HUES48 (cell line): ENCODE data around the gene KPNA4.

ENCODE experiments used
- H3K27ac ChIP-seq: one replicate; pipeline ENCODE4 v1.7.0; 2013; ENCODE audit warnings: low read depth, low read length, inconsistent platforms
- H3K27me3 ChIP-seq: 2 replicates; pipeline ENCODE4 v1.6.1; 2013; ENCODE audit warnings: mild to moderate bottlenecking, low read length; ENCODE audit not compliant: control insufficient read depth, insufficient read depth
- H3K36me3 ChIP-seq: 2 replicates; pipeline ENCODE4 v1.6.1; 2013; ENCODE audit warnings: low read length; ENCODE audit not compliant: control insufficient read depth, insufficient read depth
- H3K4me1 ChIP-seq: 2 replicates; pipeline ENCODE4 v1.6.1; 2013; ENCODE audit warnings: mild to moderate bottlenecking, low read length; ENCODE audit not compliant: control insufficient read depth, insufficient read depth
- H3K4me3 ChIP-seq: 2 replicates; pipeline ENCODE4 v1.5.1; 2013; ENCODE audit warnings: mild to moderate bottlenecking, low read depth, low read length
- H3K9ac ChIP-seq: 2 replicates; pipeline ENCODE4 v1.6.1; 2013; ENCODE audit warnings: mild to moderate bottlenecking, low read depth, low read length, moderate library complexity
- H3K9me3 ChIP-seq: 2 replicates; pipeline ENCODE4 v1.6.1; 2013; ENCODE audit warnings: low read length; ENCODE audit not compliant: control insufficient read depth, insufficient read depth

The KPNA4 gene

DNA sequence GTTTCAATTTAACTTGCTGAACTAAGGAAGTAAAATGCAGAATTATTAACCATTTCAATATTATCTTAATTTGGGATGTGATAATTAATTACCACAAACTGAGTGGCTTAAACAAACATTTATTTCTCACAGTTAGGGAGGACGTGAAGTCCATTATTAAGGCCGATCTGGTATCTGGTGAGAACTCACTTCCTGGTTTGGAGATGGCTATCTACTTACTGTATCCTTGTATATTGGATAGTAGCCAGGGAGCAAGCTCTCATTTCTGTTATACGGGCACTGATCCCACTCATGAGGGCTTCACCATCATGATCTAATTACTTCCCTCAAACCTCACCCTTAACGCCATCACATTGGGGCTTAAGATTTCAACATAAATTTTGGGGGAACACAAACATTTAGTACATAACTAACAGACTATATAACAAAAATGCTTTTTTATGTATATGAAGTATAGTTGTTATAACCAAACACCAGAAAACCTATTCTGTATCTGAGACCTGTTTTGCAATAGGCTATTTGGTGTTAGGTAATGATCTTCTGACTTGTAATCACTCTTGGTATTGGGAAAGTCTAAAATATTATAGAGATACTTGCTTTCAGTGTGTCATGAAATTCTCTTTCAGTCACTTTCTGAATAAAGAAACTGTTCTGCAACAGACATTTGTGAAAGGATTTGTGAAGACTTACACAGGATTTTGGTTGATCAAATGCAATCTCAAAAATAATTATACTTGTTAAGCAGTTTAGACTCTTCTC, 4.7 kb upstream of the KPNA4 start:
- H3K9ac ChIP-seq = no peak overlapping the region
- no peaks in the 10 kb centered on the region; the same call in 1 of the 2 replicates for H3K9me3 ChIP-seq
- H3K4me3 ChIP-seq = no peak overlapping the region
- peaks cover 10% of the 10 kb centered on the region for H3K36me3 ChIP-seq
- H3K4me1 ChIP-seq = peaks cover 5% of the 10 kb centered on the region; the same call in 1 of the 2 replicates
- no peaks in the 10 kb centered on the region for H3K27me3 ChIP-seq
- no peak overlapping the region for H3K27ac ChIP-seq

DNA sequence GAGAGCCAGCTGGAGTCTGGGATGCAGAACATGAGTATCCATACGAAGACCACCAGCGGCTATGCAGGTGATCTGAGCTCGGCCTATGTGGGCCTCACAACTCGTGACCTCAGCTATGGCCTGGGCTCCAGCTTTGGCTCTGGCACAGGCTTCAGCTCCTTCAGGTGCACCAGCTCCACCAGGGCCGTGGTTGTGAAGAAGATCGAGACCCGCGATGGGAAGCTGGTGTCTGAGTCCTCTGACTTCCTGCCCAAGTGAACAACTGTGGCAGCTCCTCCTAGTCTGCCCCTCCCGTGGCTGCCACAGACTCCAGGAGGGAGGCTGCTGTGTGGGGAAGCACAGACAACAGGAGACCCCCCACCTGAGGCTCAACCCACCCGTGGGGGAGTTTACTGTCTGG, 3.6 kb upstream of the KPNA4 start:
- Histone ChIP-seq H3K4me3 (no peak overlapping the region), H3K9ac (no peak overlapping the region), H3K36me3 (peaks cover 10% of the 10 kb centered on the region), H3K4me1 (peaks cover 6% of the 10 kb centered on the region), H3K27me3 (no peaks in the 10 kb centered on the region), H3K9me3 (no peaks in the 10 kb centered on the region), H3K27ac (no peak overlapping the region)

DNA sequence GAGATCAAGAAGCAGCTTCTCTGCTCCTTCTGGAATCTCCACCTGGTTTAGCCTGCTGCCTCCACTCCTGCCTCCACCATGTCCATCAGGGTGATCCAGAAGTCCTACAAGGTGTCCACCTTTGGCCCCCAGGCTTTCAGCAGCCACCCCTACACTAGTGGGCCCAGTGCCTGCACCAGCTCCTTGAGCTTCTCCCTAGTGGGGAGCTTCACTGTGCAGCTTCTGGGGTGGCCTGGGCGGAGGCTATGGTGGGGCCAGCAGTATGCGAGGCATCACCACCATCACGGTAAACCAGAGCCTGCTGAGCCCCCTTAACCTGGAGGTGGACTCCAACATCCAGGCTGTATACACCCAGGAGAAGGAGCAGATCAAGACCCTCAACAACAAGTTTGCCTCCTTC, 2.4 kb upstream of the KPNA4 start:
- Histone ChIP-seq H3K4me3 (no peak overlapping the region), H3K9me3 (no peaks in the 10 kb centered on the region), H3K4me1 (peaks cover 16% of the 10 kb centered on the region), H3K9ac (no peak overlapping the region), H3K27ac (no peak overlapping the region), H3K27me3 (no peaks in the 10 kb centered on the region), H3K36me3 (peaks cover 14% of the 10 kb centered on the region)

DNA sequence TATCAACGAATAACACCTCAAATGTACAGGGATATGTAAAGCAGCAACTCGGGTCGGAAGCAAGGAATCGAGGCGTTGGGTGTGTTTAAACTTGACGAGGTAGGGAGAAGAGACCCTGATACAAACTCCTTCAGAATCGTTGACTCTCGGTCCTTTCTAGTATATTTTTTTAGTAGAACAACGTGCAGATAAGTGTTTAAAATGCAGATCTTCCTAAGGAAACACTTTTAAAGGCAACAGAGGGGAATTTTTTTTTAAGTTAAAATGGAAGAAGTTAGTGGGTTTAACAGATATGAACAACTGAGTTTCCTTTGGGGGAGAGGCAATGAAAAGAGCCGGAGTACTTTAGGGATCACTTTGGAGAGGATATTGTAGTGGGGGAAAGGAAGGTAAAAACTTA, 1.1 kb upstream of the KPNA4 start:
- Histone ChIP-seq H3K4me1 (peaks cover 19% of the 10 kb centered on the region), H3K27ac (peak overlapping the region; percentile 99)

DNA sequence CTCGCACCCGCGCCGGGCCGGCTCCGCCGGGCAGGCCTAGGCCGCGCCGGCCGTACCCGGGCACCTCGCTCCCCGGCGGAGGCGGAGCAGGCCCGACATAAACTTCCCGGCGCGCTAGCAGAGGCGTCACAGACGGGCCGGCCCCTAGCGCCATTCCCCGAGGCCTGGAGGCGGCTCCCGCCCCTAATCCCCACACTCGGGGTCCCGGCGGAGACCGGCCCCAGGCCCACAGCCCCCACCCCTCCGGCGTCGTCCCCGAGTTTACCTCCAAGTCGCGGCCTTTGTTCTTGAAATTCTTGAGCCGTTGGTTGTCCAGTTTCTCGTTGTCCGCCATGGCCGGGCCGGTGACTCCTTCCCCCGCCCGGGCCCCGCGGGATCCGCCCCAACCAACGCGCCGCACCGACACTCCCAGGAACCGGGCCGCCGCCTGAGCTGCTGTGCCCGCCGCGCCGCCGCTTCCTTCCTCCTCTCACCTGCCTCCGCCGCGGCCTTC, 376 bp downstream of the KPNA4 start:
- Histone ChIP-seq H3K36me3 (peaks cover 18% of the 10 kb centered on the region), H3K27ac (peak overlapping the region; percentile 90), H3K9me3 (no peaks in the 10 kb centered on the region), H3K9ac (peak overlapping the region; percentile 68), H3K4me1 (peaks cover 19% of the 10 kb centered on the region), H3K27me3 (no peaks in the 10 kb centered on the region), H3K4me3 (peak overlapping the region; percentile 71)

More for the DNA sequence above, 1.1 kb upstream of the KPNA4 start:
- Histone ChIP-seq H3K9ac (no peak overlapping the region), H3K9me3 (no peaks in the 10 kb centered on the region), H3K4me3 (peak overlapping the region; percentile 71), H3K36me3 (peaks cover 18% of the 10 kb centered on the region), H3K27me3 (no peaks in the 10 kb centered on the region)

DNA sequence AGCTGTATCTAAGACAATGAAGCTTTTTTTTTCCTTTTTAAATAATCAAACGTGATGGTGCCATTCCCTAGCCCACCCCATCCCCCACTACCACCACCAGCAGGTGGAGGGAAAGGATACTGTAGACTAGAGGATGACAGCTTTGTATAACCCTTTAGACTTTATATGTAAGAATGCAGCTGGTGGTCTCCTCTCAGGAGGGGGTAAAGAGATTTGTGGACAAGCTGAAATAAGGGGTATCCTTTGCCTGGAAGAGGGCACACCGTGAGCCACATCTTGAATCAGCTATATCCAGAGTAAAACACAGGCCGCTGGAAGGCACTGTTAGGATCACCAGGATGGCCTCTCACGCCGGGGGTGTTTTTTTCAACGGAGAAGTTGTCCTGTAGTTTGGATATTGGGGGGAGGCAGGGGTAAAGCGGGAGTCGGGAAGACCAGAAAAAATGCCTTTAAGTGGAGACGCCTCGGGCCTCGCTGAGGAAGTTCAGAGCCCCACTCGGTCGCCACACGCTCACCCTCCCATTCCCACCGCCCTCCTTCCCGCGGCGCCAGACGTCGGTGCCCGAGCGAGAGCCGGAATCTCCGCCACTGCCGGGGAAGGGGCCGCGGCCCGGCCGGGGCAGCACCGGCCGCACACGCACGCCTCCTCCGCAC, 986 bp downstream of the KPNA4 start:
- Histone ChIP-seq H3K4me3 (peak overlapping the region; percentile 71), H3K4me1 (peaks cover 19% of the 10 kb centered on the region), H3K36me3 (peaks cover 18% of the 10 kb centered on the region), H3K27ac (peak overlapping the region; percentile 90), H3K9me3 (no peaks in the 10 kb centered on the region), H3K27me3 (no peaks in the 10 kb centered on the region), H3K9ac (peak overlapping the region; percentile 68; the same call in 1 of the 2 replicates)

DNA sequence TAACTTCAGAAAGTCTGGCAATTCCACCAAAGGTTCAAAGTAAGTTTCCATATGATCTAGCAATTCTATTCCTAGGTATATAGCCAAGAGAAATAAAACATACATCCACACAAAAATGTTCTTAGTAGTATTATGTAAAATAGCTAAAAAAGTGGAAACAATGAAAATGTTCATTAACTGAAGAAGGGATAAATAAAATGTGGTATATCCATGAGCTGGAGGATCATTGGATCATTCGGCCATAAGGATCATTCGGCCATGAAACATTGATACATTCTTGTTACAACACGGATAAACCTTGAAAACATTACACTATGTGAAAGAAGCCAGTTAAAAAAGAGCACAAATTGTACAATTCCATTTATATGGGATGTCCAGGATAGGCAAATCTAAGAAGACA, 2.4 kb downstream of the KPNA4 start:
- Histone ChIP-seq H3K27me3 (no peaks in the 10 kb centered on the region), H3K36me3 (peaks cover 9% of the 10 kb centered on the region; the same call in 1 of the 2 replicates), H3K27ac (no peak overlapping the region), H3K9ac (no peak overlapping the region), H3K4me3 (peak overlapping the region; percentile 71; the same call in 1 of the 2 replicates), H3K9me3 (no peaks in the 10 kb centered on the region), H3K4me1 (peaks cover 19% of the 10 kb centered on the region)

DNA sequence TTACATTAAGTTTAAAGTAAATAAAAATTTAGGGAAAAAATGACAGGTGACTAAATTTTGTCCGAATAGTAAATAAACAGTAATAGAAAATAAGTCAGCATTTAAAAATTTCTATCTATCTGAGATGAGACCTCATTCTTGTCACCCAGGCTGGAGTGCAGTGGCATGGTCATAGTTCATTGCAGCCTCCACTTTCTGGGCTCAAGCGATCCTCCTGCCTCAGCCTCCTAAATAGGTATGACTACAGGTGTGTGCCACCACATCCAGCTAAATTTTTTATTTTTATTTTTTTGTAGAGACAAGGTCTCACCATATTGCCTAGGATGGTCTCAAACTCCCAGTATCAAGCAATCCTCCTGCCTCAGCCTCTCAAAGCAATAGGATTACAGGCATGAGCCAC, 7.8 kb downstream of the KPNA4 start:
- H3K27ac ChIP-seq = no peak overlapping the region
- H3K9me3 ChIP-seq = no peaks in the 10 kb centered on the region
- H3K27me3 ChIP-seq = no peaks in the 10 kb centered on the region
- peaks cover 30% of the 10 kb centered on the region for H3K4me1 ChIP-seq
- H3K9ac ChIP-seq = no peak overlapping the region
- no peak overlapping the region for H3K4me3 ChIP-seq
- 0 out of 2 replicates have a peak, but pooled peaks cover 4% of the 10 kb centered on the region for H3K36me3 ChIP-seq

DNA sequence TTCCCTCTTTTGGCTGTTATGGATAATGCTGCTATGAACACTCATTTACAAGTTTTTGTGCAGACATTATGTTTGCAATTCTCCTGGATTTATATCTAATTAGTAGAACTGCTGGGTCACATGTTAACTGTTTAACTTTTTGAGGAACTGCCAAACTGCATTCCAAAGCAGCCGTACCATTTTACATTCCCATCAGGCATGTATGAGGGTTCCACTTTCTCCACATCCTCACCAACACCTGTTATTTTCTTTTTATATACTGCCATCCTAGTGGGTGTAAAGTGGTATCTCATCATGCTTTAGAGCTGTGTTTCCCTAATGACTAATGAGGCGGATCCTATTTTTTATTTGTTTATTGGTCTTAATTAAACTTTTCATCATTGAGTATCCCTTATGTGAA, 9.2 kb downstream of the KPNA4 start:
- Histone ChIP-seq H3K4me1 (peaks cover 31% of the 10 kb centered on the region), H3K4me3 (no peak overlapping the region), H3K9me3 (0 out of 2 replicates have a peak, but pooled peaks cover 4% of the 10 kb centered on the region), H3K36me3 (no peaks in the 10 kb centered on the region), H3K9ac (no peak overlapping the region), H3K27me3 (no peaks in the 10 kb centered on the region), H3K27ac (no peak overlapping the region)

DNA sequence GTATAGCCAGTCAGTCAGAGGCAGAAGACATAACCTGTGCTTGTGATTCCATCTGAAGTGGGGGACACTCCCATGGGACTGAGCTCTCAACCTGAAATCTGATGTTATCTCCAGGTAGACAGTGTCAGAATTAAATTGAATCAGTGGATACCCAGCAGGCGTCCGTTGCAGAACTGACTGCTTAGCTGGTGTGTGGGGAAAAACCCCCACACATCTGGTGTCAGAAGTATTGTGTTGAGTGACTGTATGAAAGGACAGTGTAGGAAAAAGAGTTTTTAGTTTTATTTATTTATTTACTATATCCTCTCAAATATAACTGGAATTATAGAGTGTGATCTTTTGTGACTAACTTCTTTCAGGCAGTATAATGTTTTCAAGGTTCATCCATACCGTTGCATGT, 10.4 kb downstream of the KPNA4 start:
- H3K4me3 ChIP-seq = no peak overlapping the region
- peaks cover 15% of the 10 kb centered on the region for H3K9me3 ChIP-seq
- H3K27ac ChIP-seq = no peak overlapping the region
- no peaks in the 10 kb centered on the region for H3K27me3 ChIP-seq
- H3K4me1 ChIP-seq = peaks cover 31% of the 10 kb centered on the region
- no peak overlapping the region for H3K9ac ChIP-seq
- no peaks in the 10 kb centered on the region for H3K36me3 ChIP-seq

DNA sequence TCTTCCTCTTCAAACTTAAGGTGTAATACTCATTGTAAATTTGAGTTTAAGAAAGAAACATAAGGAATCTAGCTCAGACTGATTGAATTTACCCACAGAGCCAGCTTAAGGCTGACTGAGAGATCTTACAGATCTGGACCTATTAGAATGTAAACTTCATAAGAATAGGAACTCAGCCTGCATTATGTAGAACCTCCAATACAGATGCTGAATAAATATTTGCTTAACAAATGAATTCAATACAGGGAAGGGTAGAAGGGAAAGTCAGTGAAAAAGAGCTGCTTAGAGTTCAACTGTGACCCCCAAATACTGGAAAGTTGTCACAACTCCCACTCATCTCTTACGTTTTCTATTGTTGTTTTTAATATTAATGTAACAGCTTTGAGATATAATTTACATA, 11.5 kb downstream of the KPNA4 start:
- peaks cover 31% of the 10 kb centered on the region for H3K4me1 ChIP-seq
- peak overlapping the region; percentile 38; the same call in 1 of the 2 replicates for H3K4me3 ChIP-seq

More for the DNA sequence above, 11.5 kb downstream of the KPNA4 start:
- Histone ChIP-seq H3K9ac (no peak overlapping the region), H3K27ac (no peak overlapping the region), H3K9me3 (peaks cover 25% of the 10 kb centered on the region), H3K27me3 (no peaks in the 10 kb centered on the region), H3K36me3 (no peaks in the 10 kb centered on the region)
